IMR-90 (cell line): ENCODE data around the gene TXNDC5. TPM values are rescaled to one million over a fixed set of nuclear protein-coding genes. Genes with fewer than 3 reads are reported as not detected.

Source experiments
- ATAC-seq: fragments of 200-7000 bp; cut with Tn5 transposase; 2 replicates; pipeline ENCODE4 v1.9.1; 2020; ENCODE audit warnings: low read depth, mild to moderate bottlenecking, moderate library complexity
- BruUV-seq: library from RNA; stranded (reverse); fragments of 400-500 nt; replicated peaks from 2 replicates; lab custom pipeline; 2021; lab: Mats Ljungman, UMichigan
- CTCF ChIA-PET: fragments of 300-600 bp; formaldehyde crosslinking; extraction: SDS; loops from one replicate; lab custom pipeline; 2021; ENCODE audit warnings: antibody characterized with exemption; lab: Yijun Ruan, JAX
- POLR2A ChIA-PET: fragments of 300-600 bp; sonication (Branson Sonifier 250); formaldehyde crosslinking; loops from one replicate; lab custom pipeline; 2022; ENCODE audit warnings: antibody characterized with exemption; ENCODE audit not compliant: unreplicated experiment; lab: Charles Lee
- DNase-seq: peaks from one replicate; pipeline ENCODE4 v3.0.0; 2013
- H2AFZ ChIP-seq: replicated peaks from 2 replicates; pipeline ENCODE3; 2013; ENCODE audit warnings: low read length, mild to moderate bottlenecking; ENCODE audit not compliant: poor library complexity
- H2AK5ac ChIP-seq: 2 replicates; pipeline ENCODE4 v1.6.1; 2013; ENCODE audit warnings: low read depth, low read length, inconsistent platforms
- H2AK9ac ChIP-seq: replicated peaks from 2 replicates; pipeline ENCODE3; 2013; ENCODE audit warnings: mild to moderate bottlenecking, low read depth, low read length, moderate library complexity; ENCODE audit not compliant: poor library complexity
- H2BK120ac ChIP-seq: 2 replicates; pipeline ENCODE4 v1.6.1; 2013; ENCODE audit warnings: low read depth, low read length, inconsistent platforms
- H2BK15ac ChIP-seq: 3 replicates; pipeline ENCODE4 v1.6.1; 2013; ENCODE audit warnings: low read depth, low read length, inconsistent platforms
- H2BK20ac ChIP-seq: 2 replicates; pipeline ENCODE4 v1.6.1; 2013; ENCODE audit warnings: low read depth, mild to moderate bottlenecking, inconsistent platforms, low read length, moderate library complexity
- H2BK5ac ChIP-seq: 2 replicates; pipeline ENCODE4 v1.6.1; 2013; ENCODE audit warnings: mild to moderate bottlenecking, low read depth, low read length, inconsistent platforms; ENCODE audit not compliant: poor library complexity, severe bottlenecking
- H3K14ac ChIP-seq: replicated peaks from 2 replicates; pipeline ENCODE4 v1.6.1; 2013; ENCODE audit warnings: low read depth, low read length, inconsistent platforms
- H3K18ac ChIP-seq: 2 replicates; pipeline ENCODE4 v1.6.1; 2013; ENCODE audit warnings: low read depth, low read length, control low read depth
- H3K23ac ChIP-seq: 2 replicates; pipeline ENCODE4 v1.6.1; 2013; ENCODE audit warnings: low read depth, low read length, inconsistent platforms
- H3K27ac ChIP-seq: 2 replicates; pipeline ENCODE4 v1.5.1; 2013; ENCODE audit warnings: mild to moderate bottlenecking, control low read depth, low read length; ENCODE audit not compliant: insufficient read depth
- H3K27me3 ChIP-seq: 2 replicates; pipeline ENCODE4 v1.6.1; 2013; ENCODE audit warnings: low read length; ENCODE audit not compliant: control insufficient read depth, insufficient read depth
- H3K36me3 ChIP-seq: 2 replicates; pipeline ENCODE4 v1.6.1; 2013; ENCODE audit warnings: low read length, mixed read lengths; ENCODE audit not compliant: control insufficient read depth, insufficient read depth
- H3K4ac ChIP-seq: 2 replicates; pipeline ENCODE4 v1.6.1; 2013; ENCODE audit warnings: low read depth, low read length, inconsistent platforms
- H3K4me1 ChIP-seq: 2 replicates; pipeline ENCODE4 v1.6.1; 2013; ENCODE audit warnings: low read length, mixed read lengths; ENCODE audit not compliant: control insufficient read depth, insufficient read depth
- H3K4me2 ChIP-seq: 2 replicates; pipeline ENCODE4 v1.6.1; 2013; ENCODE audit warnings: low read depth, mild to moderate bottlenecking, control low read depth, low read length, moderate library complexity
- H3K4me3 ChIP-seq: 2 replicates; pipeline ENCODE4 v1.5.1; 2013; ENCODE audit warnings: low read depth, mild to moderate bottlenecking, control low read depth, low read length, moderate library complexity; ENCODE audit not compliant: insufficient read depth
- H3K56ac ChIP-seq: 2 replicates; pipeline ENCODE4 v1.6.1; 2013; ENCODE audit warnings: low read length, inconsistent platforms; ENCODE audit not compliant: insufficient read depth; ENCODE audit errors: extremely low read depth
- H3K79me1 ChIP-seq, 2 experiments: 2 replicates each; pipeline ENCODE4 v1.6.1; 2013; ENCODE audit warnings: low read length in 2 of 2, inconsistent platforms in 1 of 2, low read depth in 1 of 2
- H3K9ac ChIP-seq: 2 replicates; pipeline ENCODE4 v1.6.1; 2013; ENCODE audit warnings: low read depth, low read length, control low read depth
- H3K9me1 ChIP-seq: 2 replicates; pipeline ENCODE4 v1.6.1; 2013; ENCODE audit warnings: low read length, inconsistent platforms; ENCODE audit not compliant: insufficient read depth
- H3K9me3 ChIP-seq: 2 replicates; pipeline ENCODE4 v1.6.1; 2013; ENCODE audit warnings: low read length; ENCODE audit not compliant: control insufficient read depth, insufficient read depth
- H4K20me1 ChIP-seq: 2 replicates; pipeline ENCODE4 v1.6.1; 2013; ENCODE audit warnings: low read length, inconsistent platforms; ENCODE audit not compliant: insufficient read depth
- H4K5ac ChIP-seq: 2 replicates; pipeline ENCODE4 v1.6.1; 2013; ENCODE audit warnings: mild to moderate bottlenecking, low read depth, low read length, control low read depth
- H4K8ac ChIP-seq, 2 experiments: 2 replicates each; pipeline ENCODE4 v1.6.1; 2013; ENCODE audit warnings: low read depth in 2 of 2, low read length in 2 of 2, control low read depth in 1 of 2, inconsistent platforms in 1 of 2
- H4K91ac ChIP-seq: 2 replicates; pipeline ENCODE4 v1.6.1; 2013; ENCODE audit warnings: low read depth, low read length, inconsistent platforms; ENCODE audit not compliant: insufficient read depth
- CHD1 ChIP-seq: IDR thresholded peaks from 2 replicates; pipeline ENCODE4 v1.6.1; 2012; ENCODE audit warnings: low read depth, low read length, improper control_type of control experiment
- MAFK ChIP-seq: IDR thresholded peaks from 2 replicates; pipeline ENCODE4 v1.6.1; 2012; ENCODE audit warnings: low read depth, low read length, improper control_type of control experiment
- MXI1 ChIP-seq: IDR thresholded peaks from 2 replicates; pipeline ENCODE4 v1.6.1; 2012; ENCODE audit warnings: low read depth, mild to moderate bottlenecking, low read length, moderate library complexity, borderline replicate concordance
- NFE2L2 ChIP-seq: fragments of 150-350 bp; IDR thresholded peaks from 2 replicates; pipeline ENCODE4 v1.6.1; 2016; ENCODE audit warnings: low read depth, mild to moderate bottlenecking, low read length
- POLR2A ChIP-seq: IDR thresholded peaks from 2 replicates; pipeline ENCODE4 v1.6.1; 2012; ENCODE audit warnings: mild to moderate bottlenecking, low read depth, low read length
- RCOR1 ChIP-seq: IDR thresholded peaks from 2 replicates; pipeline ENCODE4 v1.6.1; 2012; ENCODE audit warnings: mild to moderate bottlenecking, low read length, improper control_type of control experiment; ENCODE audit not compliant: insufficient replicate concordance
- SMC3 ChIP-seq: fragments of 150-350 bp; IDR thresholded peaks from 2 replicates; pipeline ENCODE4 v1.6.1; 2016; ENCODE audit warnings: low read depth, mild to moderate bottlenecking, antibody characterized with exemption, low read length, moderate library complexity
- USF2 ChIP-seq: fragments of 150-350 bp; IDR thresholded peaks from 2 replicates; pipeline ENCODE4 v1.6.1; 2017; ENCODE audit warnings: mild to moderate bottlenecking, antibody characterized with exemption, low read length, low read depth
- WGBS, 2 experiments: methylation state at CpG; one replicate each; pipeline versions ENCODE4 v1.1.5 to v1.1.7; 2013; ENCODE audit warnings: missing lambda C conversion rate in 2 of 2; ENCODE audit not compliant: insufficient read length in 1 of 2; ENCODE audit errors: extremely low coverage in 2 of 2; 5-methylcytosine and 5-hydroxymethylcytosine counted together
- dilution Hi-C: fragments of 300-500 bp; cut with HindIII; formaldehyde crosslinking; loops from one replicate; pipeline ENCODE4 v1.14.3; 2018; ENCODE audit warnings: low sequenced_read_pairs; ENCODE audit not compliant: unreplicated experiment
- in situ Hi-C: fragments of 300-500 bp; cut with MboI; formaldehyde crosslinking; loops from 3 replicates; pipeline ENCODE4 v1.14.3; 2019; ENCODE audit warnings: low sequenced_read_pairs, inconsistent platforms, mixed read lengths
- intact Hi-C: fragments of 100-400 bp; cut with micrococcal nuclease; formaldehyde crosslinking; loops from 2 replicates; pipeline ENCODE4 v1.10.0; 2022
- polyA plus RNA-seq, 3 experiments: library from polyadenylated mRNA; depleted of rRNA; stranded (reverse); fragments of >200 nt; gene quantifications; 2 replicates each; pipeline ENCODE4 v1.2.3, GENCODE V29; 2012; ENCODE audit warnings: low replicate concordance in 1 of 3
- total RNA-seq: library from RNA; depleted of rRNA; stranded (reverse); fragments of >200 nt; gene quantifications from 2 replicates; pipeline ENCODE4 v1.2.3, GENCODE V29; 2012
- TF ChIP-seq, protein P1 (sequence below): conservative IDR thresholded peaks from 2 replicates; pipeline ENCODE4 v1.5.1; 2012; ENCODE audit warnings: mild to moderate bottlenecking, low read depth, low read length, improper control_type of control experiment
- TF ChIP-seq, protein P2 (sequence below): fragments of 150-350 bp; IDR thresholded peaks from 2 replicates; pipeline ENCODE4 v1.6.1; 2016; ENCODE audit warnings: low read depth, mild to moderate bottlenecking, low read length, moderate library complexity, borderline replicate concordance

Gene TXNDC5
- total and polyA plus RNA-seq, 2 of the 4 experiments (the other 2 are of a cell fraction), result 274 to 439 TPM

DNA sequence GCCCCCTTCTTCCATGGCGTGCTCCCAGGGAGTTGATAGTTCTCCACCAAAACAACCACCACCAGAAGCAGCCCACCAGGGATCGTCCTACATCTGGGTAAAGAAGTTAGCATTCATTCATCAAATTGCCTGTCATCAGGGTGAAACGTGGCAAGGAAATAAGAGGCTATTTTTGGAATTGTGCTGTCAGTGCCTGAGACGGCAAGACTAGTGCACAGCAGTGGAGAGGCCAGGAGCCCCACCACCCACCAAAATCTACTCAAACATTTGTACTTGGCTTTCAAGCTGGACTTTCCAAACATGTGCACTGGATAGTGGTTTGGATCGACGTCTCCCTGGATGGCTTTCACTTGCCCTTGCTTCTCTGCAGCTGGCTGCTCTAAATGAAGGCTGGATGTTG is 44.8 kb downstream of the TXNDC5 start:
- no peak overlapping the region for H4K5ac ChIP-seq
- dilution Hi-C loops (no loop called here), in situ Hi-C loops (no loop called here), intact Hi-C loops (no loop called here)
- H3K4me1 ChIP-seq, result no peaks in the 10 kb centered on the region
- ATAC-seq (no peak), DNase-seq (no peak)
- no peak overlapping the region for H3K56ac ChIP-seq
- H2AK5ac ChIP-seq, result no peak overlapping the region
- H2BK120ac ChIP-seq, result no peak overlapping the region
- H2BK5ac ChIP-seq, result no peak overlapping the region
- H4K20me1 ChIP-seq, result no peaks in the 10 kb centered on the region
- H3K9ac ChIP-seq, result no peak overlapping the region
- H3K9me3 ChIP-seq, result no peaks in the 10 kb centered on the region
- H3K4ac ChIP-seq, result no peak overlapping the region
- no peak overlapping the region for H3K23ac ChIP-seq
- H2BK15ac ChIP-seq, result no peak overlapping the region
- H3K4me3 ChIP-seq, result no peak overlapping the region
- 0% methylated on average over 1 of the region's 6 CpGs; no CpG with 5 or more reads in 1 of the 2 experiments for WGBS, 2 experiments
- H3K9me1 ChIP-seq, result no peaks in the 10 kb centered on the region
- no peak overlapping the region for H4K91ac ChIP-seq
- no peaks in the 10 kb centered on the region for H3K79me1 ChIP-seq
- no peak overlapping the region for H2AFZ ChIP-seq
- H3K27ac ChIP-seq, result no peak overlapping the region
- no peak overlapping the region for H2AK9ac ChIP-seq
- ChIA-PET CTCF (no interaction called here), POLR2A (no interaction called here)
- H3K36me3 ChIP-seq, result 0 out of 2 replicates have a peak, but pooled peaks cover 2% of the 10 kb centered on the region
- BruUV-seq, result no TSS peak
- no peak overlapping the region for H4K8ac ChIP-seq
- no peak overlapping the region for H3K14ac ChIP-seq
- H2BK20ac ChIP-seq, result no peak overlapping the region
- H3K18ac ChIP-seq, result no peak overlapping the region
- H3K4me2 ChIP-seq, result no peak overlapping the region
- H3K27me3 ChIP-seq, result no peaks in the 10 kb centered on the region
- TF ChIP-seq CHD1, result no peak
- no peak for TF ChIP-seq USF2
- no peak for TF ChIP-seq POLR2A
- no peak for TF ChIP-seq MXI1
- TF ChIP-seq, protein P1, sequence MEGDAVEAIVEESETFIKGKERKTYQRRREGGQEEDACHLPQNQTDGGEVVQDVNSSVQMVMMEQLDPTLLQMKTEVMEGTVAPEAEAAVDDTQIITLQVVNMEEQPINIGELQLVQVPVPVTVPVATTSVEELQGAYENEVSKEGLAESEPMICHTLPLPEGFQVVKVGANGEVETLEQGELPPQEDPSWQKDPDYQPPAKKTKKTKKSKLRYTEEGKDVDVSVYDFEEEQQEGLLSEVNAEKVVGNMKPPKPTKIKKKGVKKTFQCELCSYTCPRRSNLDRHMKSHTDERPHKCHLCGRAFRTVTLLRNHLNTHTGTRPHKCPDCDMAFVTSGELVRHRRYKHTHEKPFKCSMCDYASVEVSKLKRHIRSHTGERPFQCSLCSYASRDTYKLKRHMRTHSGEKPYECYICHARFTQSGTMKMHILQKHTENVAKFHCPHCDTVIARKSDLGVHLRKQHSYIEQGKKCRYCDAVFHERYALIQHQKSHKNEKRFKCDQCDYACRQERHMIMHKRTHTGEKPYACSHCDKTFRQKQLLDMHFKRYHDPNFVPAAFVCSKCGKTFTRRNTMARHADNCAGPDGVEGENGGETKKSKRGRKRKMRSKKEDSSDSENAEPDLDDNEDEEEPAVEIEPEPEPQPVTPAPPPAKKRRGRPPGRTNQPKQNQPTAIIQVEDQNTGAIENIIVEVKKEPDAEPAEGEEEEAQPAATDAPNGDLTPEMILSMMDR, result no peak
- no peak for TF ChIP-seq RCOR1
- TF ChIP-seq SMC3, result no peak
- TF ChIP-seq NFE2L2, result no peak
- TF ChIP-seq MAFK, result no peak
- TF ChIP-seq, protein P2, sequence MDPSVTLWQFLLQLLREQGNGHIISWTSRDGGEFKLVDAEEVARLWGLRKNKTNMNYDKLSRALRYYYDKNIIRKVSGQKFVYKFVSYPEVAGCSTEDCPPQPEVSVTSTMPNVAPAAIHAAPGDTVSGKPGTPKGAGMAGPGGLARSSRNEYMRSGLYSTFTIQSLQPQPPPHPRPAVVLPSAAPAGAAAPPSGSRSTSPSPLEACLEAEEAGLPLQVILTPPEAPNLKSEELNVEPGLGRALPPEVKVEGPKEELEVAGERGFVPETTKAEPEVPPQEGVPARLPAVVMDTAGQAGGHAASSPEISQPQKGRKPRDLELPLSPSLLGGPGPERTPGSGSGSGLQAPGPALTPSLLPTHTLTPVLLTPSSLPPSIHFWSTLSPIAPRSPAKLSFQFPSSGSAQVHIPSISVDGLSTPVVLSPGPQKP, result no peak
